ENCODE measurements around the gene ZNF26. TPM values are rescaled to one million over a fixed set of nuclear protein-coding genes. Genes with fewer than 3 reads are reported as not detected.

Gene ZNF26
- total and polyA plus RNA-seq, 10 of the 15 experiments (the other 5 are each of a cell fraction or from before 2014, with no cell fraction given), result 1.00 to 17.1 (median 10.5) TPM

GRCh38 chr12:132956011-132956788 is 30.0 kb upstream of the ZNF26 start, which contains the start of gene ZNF605 (continued):
- TF ChIP-seq ZNF687 (IDR thresholded peaks at IDR 0.05) (no peak), IKZF1 (conservative IDR thresholded peaks at IDR 0.05) (peak; percentile 99), TAF1 (IDR thresholded peaks at IDR 0.05; ENCODE audit: borderline replicate concordance, low read depth, low read length) (peak; percentile 60; the same call in 1 of the 2 replicates), PAX5 (IDR thresholded peaks at IDR 0.05; ENCODE audit: borderline replicate concordance, low read depth, low read length) (peak; percentile 15; the same call in 1 of the 2 replicates), TARDBP (IDR thresholded peaks at IDR 0.05; ENCODE audit: borderline replicate concordance) (peak; percentile 97), CTCF (IDR thresholded peaks at IDR 0.05 in 2 of 3, conservative IDR thresholded peaks at IDR 0.05 in 1 of 3; ENCODE audit: control insufficient read depth in 2 of 3, extremely low read depth in 1 of 3, insufficient read depth in 1 of 3, low read depth in 3 of 3, low read length in 3 of 3) (no peak), CEBPB (IDR thresholded peaks at IDR 0.05; ENCODE audit: borderline replicate concordance in 1 of 2, low read depth in 2 of 2, low read length in 2 of 2) (no peak), ASH2L (IDR thresholded peaks at IDR 0.05; ENCODE audit: borderline replicate concordance, low read depth) (no peak; the same call in 1 of the 2 replicates), POLR2AphosphoS5 (IDR thresholded peaks at IDR 0.05; ENCODE audit: low read length) (peak; percentile 42; the same call in 1 of the 2 replicates), CHD4 (IDR thresholded peaks at IDR 0.05) (no peak), ZNF207 (IDR thresholded peaks at IDR 0.05; ENCODE audit: borderline replicate concordance) (no peak), NFIC (IDR thresholded peaks at IDR 0.05; ENCODE audit: low read depth, low read length) (no peak), POU2F2 (IDR thresholded peaks at IDR 0.05; ENCODE audit: borderline replicate concordance, low read depth, low read length) (peak; percentile 23; the same call in 1 of the 3 replicates), ZNF217 (IDR thresholded peaks at IDR 0.05) (no peak), ZZZ3 (IDR thresholded peaks at IDR 0.05; ENCODE audit: control insufficient read depth, insufficient read length, low read depth) (no peak), WRNIP1 (IDR thresholded peaks at IDR 0.05; ENCODE audit: borderline replicate concordance, low read depth, low read length) (no peak), ETV6 (conservative IDR thresholded peaks at IDR 0.05 in 1 of 2, IDR thresholded peaks at IDR 0.05 in 1 of 2; ENCODE audit: borderline replicate concordance in 1 of 2, low read depth in 1 of 2) (no peak), JUND (IDR thresholded peaks at IDR 0.05; ENCODE audit: low read depth, low read length) (no peak), ESRRA (IDR thresholded peaks at IDR 0.05; ENCODE audit: low read length) (no peak)
- TF ChIP-seq, protein P1, sequence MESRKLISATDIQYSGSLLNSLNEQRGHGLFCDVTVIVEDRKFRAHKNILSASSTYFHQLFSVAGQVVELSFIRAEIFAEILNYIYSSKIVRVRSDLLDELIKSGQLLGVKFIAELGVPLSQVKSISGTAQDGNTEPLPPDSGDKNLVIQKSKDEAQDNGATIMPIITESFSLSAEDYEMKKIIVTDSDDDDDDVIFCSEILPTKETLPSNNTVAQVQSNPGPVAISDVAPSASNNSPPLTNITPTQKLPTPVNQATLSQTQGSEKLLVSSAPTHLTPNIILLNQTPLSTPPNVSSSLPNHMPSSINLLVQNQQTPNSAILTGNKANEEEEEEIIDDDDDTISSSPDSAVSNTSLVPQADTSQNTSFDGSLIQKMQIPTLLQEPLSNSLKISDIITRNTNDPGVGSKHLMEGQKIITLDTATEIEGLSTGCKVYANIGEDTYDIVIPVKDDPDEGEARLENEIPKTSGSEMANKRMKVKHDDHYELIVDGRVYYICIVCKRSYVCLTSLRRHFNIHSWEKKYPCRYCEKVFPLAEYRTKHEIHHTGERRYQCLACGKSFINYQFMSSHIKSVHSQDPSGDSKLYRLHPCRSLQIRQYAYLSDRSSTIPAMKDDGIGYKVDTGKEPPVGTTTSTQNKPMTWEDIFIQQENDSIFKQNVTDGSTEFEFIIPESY (IDR thresholded peaks at IDR 0.05), result no peak
- TF ChIP-seq, protein P2, sequence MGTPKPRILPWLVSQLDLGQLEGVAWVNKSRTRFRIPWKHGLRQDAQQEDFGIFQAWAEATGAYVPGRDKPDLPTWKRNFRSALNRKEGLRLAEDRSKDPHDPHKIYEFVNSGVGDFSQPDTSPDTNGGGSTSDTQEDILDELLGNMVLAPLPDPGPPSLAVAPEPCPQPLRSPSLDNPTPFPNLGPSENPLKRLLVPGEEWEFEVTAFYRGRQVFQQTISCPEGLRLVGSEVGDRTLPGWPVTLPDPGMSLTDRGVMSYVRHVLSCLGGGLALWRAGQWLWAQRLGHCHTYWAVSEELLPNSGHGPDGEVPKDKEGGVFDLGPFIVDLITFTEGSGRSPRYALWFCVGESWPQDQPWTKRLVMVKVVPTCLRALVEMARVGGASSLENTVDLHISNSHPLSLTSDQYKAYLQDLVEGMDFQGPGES (IDR thresholded peaks at IDR 0.05), result no peak
